Neural progenitor cell (in vitro differentiated cells): ENCODE data around the gene MMP11.

ENCODE experiments used
- CTCF ChIP-seq: fragments of 200-600 bp; sonication (generic); IDR thresholded peaks from 2 replicates; pipeline ENCODE4 v1.5.1; 2017; ENCODE audit warnings: antibody characterized with exemption, mild to moderate bottlenecking
- EZH2phosphoT487 ChIP-seq: fragments of 200-600 bp; sonication (generic); IDR thresholded peaks from 2 replicates; pipeline ENCODE4 v1.6.1; 2017; ENCODE audit warnings: antibody characterized with exemption

GRCh38 chr22:23743303-23743705, 29.3 kb upstream of the MMP11 start:
- no peak for TF ChIP-seq CTCF
- TF ChIP-seq EZH2phosphoT487, result no peak
